Measurements from ENCODE around the gene MARCKS.

The MARCKS gene, protein sequence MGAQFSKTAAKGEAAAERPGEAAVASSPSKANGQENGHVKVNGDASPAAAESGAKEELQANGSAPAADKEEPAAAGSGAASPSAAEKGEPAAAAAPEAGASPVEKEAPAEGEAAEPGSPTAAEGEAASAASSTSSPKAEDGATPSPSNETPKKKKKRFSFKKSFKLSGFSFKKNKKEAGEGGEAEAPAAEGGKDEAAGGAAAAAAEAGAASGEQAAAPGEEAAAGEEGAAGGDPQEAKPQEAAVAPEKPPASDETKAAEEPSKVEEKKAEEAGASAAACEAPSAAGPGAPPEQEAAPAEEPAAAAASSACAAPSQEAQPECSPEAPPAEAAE

DNA sequence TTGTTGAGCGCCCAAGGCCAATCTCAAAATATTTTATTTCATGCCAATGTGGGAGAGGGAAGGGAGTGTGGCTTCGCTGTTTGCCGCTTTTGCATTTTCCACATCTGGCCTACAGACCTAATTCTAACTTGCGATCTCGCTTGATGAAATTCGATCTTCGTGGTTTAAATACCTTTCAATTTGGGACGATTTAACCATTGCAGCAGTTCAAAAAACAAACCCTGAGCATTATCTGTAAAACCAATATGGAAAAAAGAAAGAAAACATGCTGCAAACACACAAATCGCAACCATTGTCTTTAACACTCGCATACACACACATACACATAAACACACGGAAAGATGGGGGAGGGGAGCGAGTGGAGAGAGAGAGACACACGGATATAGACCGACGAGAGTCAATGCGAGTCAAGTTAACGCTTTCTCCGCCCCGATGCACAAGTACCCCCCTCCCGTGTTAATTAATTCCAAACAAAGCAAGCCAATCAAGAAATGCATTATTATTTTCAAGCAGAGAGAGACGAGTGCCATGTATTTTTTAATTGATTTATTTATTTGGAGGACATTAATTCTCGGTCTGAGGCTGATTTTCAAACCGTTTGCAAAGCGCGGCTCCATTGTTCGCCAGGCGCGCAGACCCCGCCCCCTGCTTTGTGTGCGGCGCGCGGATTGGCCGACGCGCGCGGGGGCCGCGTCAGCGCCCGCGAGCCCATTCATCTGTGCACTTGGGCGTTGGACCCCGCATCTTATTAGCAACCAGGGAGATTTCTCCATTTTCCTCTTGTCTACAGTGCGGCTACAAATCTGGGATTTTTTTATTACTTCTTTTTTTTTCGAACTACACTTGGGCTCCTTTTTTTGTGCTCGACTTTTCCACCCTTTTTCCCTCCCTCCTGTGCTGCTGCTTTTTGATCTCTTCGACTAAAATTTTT lies at the start of gene MARCKS:
TSS of gene MARCKS (plus strand) at position 721 of the 931 bp plus-strand sequence. CDS start 401 bp downstream, outside the sequence.
- no peak for DNase-seq (ENCODE audit: low read depth in 4 of 4, low spot score in 1 of 4)

DNA sequence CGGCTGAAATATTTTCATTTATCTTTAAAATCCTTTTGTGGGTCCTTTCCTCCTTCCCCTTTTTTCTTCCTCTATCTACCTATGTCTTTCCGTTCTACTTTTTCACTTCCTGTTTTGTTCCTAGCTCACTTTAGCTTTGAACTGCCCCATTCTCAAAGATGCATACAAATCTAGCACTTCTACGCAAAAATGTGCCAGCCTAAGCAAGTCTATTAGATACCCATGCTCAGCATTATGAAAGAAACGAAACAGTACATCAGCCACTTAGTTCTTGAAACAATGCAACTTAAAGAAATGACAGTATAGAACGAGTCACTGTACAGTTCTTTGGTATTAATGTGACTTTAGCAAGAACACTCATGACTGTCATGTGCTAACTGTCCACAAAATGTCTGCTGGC lies 47.3 kb upstream of the MARCKS start:
- DNase-seq (ENCODE audit: low read depth in 4 of 4, low spot score in 1 of 4) = no peak

DNA sequence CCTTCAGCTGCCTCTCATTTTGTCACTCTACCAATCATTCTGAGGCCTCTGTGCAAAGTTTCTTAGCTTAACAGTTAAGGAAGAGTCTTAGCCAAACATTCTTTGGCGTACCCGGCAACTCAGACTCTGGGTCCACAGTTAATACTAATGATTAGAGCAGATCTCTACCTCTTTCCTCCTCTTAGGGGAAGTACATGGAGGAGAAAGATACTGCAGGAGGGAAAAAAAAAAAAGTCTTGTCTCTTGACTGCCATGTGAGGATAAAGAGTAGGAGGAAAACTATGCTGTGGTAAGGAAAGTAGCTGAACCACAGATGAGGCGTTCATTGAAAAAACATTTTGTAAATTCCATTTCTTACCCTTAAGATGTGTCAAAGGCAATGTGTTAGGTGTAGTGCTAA lies 44.0 kb upstream of the MARCKS start:
- no peak for DNase-seq (ENCODE audit: low read depth in 4 of 4, low spot score in 1 of 4)

DNA sequence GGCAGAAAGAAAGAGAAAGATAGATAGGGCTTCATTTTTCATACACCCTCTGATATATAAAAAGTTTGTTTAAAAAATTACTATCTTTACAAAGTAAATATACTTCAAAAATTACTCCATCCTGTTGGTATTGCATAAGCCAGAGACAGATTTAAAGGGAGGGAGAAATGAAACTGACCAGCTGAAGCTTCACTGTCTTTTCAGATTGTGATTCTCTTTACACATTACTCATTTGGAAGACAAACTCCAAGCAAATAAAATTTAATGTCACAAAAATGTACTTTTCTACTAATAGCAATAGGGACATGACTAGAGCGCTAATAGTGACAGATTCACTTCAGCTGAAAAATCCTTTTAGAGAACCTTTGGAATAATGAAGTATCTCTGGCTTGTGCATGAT lies 38.6 kb upstream of the MARCKS start:
- no peak for DNase-seq (ENCODE audit: low read depth in 4 of 4, low spot score in 1 of 4)

DNA sequence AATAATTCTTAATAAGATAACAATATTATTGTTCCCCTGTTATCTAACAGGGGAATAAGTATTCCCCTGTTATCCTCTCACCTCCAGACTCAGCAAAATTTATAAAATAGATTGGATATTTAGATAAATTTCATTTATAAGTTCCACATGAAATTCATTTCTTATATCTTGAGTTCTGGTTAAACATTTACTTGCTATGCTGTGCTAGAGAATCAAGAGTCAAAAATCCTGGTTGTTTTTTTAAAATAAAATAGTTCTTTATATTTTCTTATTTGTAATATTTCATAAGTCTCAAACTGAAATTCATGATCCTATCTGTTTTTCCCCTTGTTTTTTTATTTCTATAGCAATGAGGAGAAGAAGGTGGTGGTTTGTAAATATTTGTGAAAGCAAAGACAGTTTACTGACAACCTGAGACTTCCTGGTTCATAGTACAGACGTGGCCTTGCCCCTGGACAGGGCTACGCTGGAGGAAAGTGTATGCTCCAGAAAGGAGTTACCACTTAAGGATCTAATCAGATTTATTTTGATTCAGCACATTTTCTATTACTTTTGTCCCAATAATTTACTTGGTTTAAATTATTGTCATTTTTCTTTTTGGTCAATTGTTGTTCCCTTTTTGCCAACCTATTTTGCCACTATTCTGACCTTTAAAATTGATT lies 37.8 kb upstream of the MARCKS start:
- no peak for DNase-seq (ENCODE audit: low read depth in 4 of 4, low spot score in 1 of 4)

DNA sequence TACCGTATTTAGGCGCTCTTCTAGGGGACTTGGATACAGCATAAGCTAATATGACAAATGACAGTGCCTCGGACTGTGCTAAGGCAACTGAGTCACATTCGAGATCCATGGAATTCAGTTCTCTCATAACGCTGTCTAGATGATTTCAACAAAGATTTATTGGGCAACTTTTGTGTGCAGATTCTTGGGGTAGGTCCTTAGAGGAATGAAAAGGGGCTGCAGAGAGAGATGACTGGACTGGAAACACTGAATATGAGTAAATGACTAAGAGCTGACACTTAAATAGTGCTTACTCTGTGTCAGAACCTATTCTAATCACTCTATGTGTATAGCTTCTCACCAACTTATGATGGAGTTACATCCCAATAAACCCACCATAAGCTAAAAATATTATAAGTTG lies 36.4 kb upstream of the MARCKS start:
- DNase-seq (ENCODE audit: low read depth in 4 of 4, low spot score in 1 of 4) = no peak

DNA sequence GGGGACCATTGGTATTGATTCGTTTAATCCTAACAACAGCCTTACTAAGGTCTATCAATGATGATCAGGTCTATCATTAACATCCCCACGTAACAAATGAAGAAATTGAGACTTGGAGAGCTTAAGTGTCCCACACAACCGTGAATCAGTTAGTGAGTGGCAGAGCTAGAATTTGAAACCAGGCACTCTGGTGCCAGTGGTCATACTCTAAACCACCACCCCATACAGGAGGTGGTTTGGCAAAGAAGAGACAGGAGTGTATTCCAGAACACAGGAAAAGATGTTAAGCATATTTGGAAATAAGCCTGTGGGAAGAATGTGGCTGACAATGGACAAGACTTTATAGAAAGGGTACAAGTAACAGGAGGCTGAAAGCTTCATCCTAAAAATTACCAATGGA lies 35.7 kb upstream of the MARCKS start:
- no peak for DNase-seq (ENCODE audit: low read depth in 4 of 4, low spot score in 1 of 4)

DNA sequence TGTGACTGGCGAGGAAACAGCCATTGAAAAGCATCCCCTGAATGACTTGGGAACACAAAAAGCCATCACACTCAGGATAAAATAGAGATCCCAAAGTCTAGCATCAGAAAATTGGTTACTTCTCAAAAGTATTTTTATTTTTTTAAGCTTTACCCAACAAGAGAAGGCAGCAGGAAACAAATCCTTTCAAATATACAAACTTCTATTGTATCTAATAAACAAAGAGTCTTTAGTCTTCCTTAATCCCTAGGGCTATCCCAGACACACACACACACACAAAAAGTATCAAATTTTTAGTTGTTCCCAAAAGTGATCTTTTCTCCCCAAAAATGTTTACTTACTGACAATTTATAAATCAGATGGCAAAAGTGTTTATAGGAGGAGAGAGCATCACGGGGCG lies 33.2 kb upstream of the MARCKS start:
- DNase-seq (ENCODE audit: low read depth in 4 of 4, low spot score in 1 of 4) = no peak

DNA sequence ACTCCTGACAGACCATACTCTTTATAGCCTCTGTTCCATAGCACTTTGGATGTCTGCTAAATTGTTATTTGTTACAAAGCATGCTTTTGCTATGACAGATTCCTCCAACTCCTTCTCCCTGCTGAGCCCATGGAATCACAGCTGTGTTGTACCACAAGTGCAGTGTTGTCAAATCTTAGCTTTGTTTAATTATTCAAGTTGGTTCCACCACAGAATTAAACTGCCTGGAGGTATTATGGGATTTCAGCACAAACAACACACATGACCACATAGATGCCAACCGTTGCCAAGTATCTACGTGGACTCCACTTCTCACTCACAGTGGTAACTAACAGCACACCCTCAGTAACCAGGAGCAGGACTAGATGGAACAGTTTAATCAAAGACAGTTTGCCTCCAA lies 32.7 kb upstream of the MARCKS start:
- DNase-seq (ENCODE audit: low read depth in 4 of 4, low spot score in 1 of 4) = no peak

DNA sequence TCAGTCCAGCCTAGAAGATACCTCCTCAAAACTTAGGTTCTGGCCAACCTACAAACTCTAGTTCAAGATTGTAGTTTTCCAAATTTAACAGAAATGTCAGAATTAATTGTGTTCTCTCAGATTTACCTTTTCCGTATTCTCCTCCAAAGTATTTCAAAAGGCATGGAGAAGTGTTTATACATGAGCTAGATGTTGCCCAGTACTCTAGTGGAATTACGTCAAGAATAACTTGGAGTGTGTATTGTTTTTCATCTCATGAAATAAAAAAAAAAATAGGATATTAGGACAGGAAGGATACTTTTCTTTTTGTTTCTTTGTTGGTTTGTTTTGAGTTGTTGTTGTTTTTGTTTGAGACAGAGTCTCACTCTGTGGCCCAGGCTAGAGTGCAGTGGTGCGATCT lies 32.3 kb upstream of the MARCKS start:
- DNase-seq (ENCODE audit: low read depth in 4 of 4, low spot score in 1 of 4) = no peak

DNA sequence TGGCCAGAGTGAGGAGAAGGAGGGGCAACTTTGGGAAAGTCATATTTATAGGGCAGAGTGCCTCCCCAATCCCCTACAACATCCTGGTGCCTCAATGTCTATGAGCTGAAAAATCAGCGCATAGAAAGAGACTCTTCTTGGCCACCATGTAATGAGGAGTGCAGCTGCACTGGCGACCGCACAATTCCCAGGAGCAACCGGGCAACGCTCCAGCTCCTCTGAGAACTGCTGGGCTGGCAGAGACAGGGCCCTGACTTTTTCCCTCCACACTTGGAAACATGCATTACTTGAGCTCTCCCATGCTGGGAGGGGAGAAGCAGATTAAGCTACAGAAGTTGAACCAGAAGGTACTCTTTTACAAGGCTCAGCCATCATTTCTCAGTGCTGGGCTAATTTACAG lies 31.4 kb upstream of the MARCKS start:
- DNase-seq (ENCODE audit: low read depth in 4 of 4, low spot score in 1 of 4) = no peak

DNA sequence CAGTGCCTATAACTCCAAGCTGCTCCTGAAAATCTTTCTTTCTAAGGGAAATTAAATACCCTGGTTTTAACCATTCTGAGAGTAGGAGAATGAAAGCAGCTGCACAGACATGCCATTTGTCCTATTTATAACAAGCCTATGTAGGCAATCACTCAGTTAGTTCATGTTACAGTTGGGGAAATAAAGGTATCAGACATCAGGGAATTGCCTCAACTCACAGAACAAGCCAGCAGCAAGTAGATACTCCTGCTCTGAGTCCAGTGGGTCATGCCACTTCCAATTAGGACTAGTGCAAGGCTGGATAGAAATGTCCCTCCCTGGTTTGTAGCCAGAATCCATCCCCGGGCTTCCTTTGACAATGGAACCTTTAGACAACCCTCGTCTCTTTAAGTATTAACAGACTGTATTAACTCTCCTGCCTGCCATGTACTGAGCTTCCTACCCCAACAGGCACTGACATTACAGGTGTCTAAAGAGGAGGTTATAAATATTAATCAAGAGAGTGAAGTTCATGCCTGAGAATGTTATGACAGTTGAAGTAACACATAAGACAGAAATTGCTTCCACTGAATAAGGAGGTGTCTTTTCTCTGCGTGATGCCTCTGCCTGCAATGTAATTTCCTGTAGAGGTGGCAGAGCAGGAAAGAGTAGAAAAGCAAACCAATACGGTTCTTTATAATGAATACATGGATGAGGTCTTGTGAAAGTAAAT lies 28.0 kb upstream of the MARCKS start:
- no peak for DNase-seq (ENCODE audit: low read depth in 4 of 4, low spot score in 1 of 4)

DNA sequence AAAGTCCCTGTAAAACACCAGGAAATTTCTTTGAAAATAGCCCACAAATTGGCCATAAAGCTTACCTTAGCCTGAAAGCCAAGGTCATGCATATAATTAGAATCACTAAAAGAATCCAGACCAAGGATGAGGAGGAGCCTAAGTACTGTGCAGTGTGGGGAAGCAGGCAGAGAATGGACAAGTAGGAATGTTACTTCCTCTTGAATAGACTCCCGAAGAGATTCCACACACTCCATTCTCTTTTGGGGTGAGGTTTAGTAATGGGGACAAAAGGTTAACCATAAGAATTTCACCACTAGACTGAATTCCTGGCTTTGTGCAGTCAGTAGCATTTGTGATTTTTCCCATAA lies 27.5 kb upstream of the MARCKS start:
- no peak for DNase-seq (ENCODE audit: low read depth in 4 of 4, low spot score in 1 of 4)

DNA sequence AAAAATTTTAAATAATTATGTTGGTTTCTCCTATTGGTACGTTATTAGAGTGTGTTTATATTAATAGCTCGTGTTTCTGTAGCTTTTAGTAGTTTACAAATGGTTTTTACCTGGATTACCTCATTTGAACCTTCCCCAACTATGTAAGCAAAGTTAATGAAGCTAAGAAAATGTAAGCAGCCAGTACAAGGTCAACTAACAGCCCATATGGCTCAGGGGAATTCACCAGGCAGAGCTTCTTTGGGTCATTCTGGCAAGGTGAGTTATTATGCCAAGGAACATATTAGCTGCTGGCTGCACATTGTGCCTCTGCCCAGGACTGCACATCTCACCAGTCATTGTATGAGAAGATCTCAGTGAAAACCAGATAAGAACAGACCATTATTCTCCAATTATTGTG lies 27.0 kb upstream of the MARCKS start:
- no peak for DNase-seq (ENCODE audit: low read depth in 4 of 4, low spot score in 1 of 4)

DNA sequence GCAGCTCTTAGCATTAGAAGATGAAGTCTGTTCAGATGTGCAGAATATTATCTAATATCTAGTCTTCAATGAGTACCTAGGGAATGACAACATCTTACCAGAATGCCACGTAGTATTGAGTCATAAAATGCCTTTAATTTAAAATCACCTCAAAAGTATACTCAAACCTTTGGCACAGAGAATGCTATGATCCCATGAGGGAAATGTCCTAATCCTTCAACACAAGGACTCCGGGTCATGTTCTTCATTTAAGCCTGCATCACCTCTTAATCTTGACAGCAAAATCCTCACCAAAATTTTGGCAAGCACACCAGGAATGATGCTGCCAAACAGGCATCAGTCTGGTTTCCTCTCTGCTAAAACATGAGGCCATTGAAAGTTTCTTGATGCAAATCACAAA lies 23.6 kb upstream of the MARCKS start:
- DNase-seq (ENCODE audit: low read depth in 4 of 4, low spot score in 1 of 4) = no peak

DNA sequence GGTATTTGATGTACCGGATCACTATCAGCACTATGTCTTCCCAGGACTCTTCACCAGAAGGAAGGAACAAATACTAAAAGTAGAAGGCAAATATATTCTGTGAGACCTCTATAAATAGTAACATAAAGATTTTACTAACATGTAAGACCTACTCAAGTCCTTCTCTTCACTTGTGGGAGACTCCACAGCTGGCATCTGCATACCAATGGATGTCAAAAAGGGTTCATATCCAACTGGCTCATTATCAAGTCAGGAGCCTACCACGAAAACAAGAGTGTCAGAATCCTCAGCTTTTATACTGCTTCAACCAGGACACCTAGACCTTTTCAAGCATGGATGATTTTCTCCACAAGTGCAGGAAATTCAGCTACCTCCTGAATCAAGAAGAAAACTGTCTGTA lies 20.0 kb upstream of the MARCKS start:
- DNase-seq (ENCODE audit: low read depth in 4 of 4, low spot score in 1 of 4) = no peak

DNA sequence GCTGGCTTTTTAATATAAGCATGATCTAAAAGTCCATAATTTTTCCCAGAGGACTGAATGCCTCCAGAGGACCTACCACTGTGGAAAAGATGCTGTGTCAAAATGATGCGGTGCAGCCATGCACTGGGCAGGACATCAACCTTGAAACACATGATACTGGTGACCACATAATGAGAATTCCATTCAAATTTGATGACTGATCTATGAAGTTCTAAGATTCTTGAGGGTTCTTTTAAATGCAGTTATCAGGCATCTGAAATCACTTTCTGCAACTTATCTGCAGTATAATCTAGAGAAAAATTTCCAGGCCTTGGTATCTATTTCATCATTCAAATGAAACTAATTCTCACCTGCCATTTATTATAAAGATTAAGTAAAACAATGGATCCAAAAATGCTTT lies 15.0 kb upstream of the MARCKS start:
- DNase-seq (ENCODE audit: low read depth in 4 of 4, low spot score in 1 of 4) = no peak

DNA sequence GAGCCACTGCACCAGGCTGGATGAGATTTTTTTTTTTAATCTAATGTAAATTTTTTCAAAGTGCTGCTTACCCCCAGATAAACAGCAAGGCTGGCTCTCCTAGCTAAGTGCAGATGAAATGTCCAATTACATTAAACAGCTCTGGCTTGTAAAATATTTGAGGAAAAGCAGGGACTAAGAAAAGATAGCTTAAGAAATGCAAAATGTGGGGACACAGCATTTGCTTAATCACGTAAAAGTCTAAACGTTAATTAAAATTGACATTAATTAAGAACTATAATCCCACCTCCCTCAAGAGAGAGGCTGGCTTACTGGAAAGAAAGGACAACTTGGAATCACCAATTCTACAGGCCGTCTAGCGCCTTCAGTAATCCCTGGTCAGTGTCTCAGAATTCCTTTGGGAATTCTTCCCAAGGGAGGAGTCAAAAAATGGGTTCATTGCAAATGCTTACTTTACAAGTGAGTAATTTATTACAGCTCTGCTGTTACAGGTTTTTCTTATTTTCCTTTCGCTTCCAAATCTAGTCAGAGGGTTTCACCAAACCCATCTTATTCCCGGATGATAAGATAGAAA lies 13.6 kb upstream of the MARCKS start:
- DNase-seq (ENCODE audit: low read depth in 4 of 4, low spot score in 1 of 4) = no peak

DNA sequence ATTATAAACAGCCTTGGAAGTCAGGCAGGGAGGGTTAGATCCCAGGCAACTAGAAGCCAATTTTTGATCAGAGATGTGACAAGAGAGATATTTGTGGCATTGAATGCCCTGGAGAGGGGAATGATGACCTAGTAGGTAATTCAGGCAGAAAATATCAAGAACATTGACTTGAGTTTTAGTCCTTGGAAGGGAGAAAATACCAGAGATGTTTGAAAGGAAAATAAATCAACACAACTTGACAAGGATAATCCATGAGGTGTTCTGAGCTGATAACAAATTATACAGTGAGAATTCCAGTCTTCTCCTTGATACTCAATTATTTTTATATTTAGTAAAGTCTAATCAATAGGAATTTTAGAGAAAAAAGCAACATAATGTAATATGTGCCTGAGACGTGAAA lies 10.6 kb upstream of the MARCKS start:
- DNase-seq (ENCODE audit: low read depth in 4 of 4, low spot score in 1 of 4) = no peak

DNA sequence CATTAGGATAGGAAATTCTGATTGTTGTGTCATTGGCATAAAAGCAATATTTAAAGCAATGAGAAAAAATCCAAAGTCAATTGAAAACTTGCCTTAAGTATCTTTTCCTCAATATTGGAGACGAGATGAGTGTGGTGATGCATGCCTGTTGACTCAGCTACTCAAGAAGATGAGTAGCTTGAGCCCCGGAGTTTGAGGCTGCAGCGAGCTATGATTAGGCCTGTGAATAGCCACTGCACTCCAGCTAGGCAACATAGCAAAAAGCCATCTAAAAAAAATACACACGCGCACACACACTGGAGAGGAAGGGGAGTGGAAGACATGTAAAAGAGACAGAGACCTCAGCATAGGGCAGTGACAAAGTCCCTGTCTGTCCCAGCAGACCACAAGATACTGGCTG lies 9.7 kb upstream of the MARCKS start:
- no peak for DNase-seq (ENCODE audit: low read depth in 4 of 4, low spot score in 1 of 4)

DNA sequence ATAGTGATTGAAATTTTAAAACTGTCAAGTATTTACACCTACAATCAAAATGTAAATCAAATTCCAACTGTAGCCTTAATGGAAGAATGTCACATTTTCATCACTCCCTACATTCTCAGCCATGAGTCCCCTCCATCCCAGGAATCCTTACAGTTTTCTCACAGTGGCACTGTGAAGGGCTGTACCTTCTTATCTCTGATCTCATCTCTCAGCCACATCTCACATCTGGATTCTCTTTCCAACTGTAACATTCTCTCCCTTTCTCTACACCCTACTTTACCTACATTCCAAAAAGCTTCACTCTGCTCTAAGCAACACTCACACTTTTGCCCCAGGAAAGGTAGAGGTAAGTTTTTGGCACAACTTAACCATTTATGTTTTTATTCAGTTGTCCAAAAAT lies 8.9 kb upstream of the MARCKS start:
- DNase-seq (ENCODE audit: low read depth in 4 of 4, low spot score in 1 of 4) = no peak
